SK-N-SH (cell line): ENCODE measurements around the gene SLCO2B1. TPM values are rescaled to one million over a fixed set of nuclear protein-coding genes. Genes with fewer than 3 reads are reported as not detected.

Experiments used
- CTCF ChIA-PET: fragments of 300-600, 350-600 bp; formaldehyde crosslinking; extraction: SDS; loops from one replicate; lab custom pipeline; 2021; lab: Yijun Ruan, JAX
- POLR2A ChIA-PET: fragments of 350-600 bp; sonication (Branson Sonifier 250); formaldehyde crosslinking; extraction: SDS; loops from one replicate; lab custom pipeline; 2020; ENCODE audit warnings: antibody characterized with exemption, inconsistent platforms; lab: Yijun Ruan, JAX
- DNase-seq: peaks from one replicate; pipeline ENCODE4 v3.0.0; 2012
- H2AFZ ChIP-seq: fragments of 200-600 bp; sonication (generic); 2 replicates; pipeline ENCODE4 v1.8.1; 2016; ENCODE audit warnings: antibody characterized with exemption, mild to moderate bottlenecking, low read depth
- H3F3A ChIP-seq: fragments of 200-600 bp; sonication (generic); replicated peaks from 2 replicates; pipeline ENCODE3; 2016; ENCODE audit warnings: antibody characterized with exemption, mild to moderate bottlenecking; ENCODE audit not compliant: insufficient read depth
- H3K27ac ChIP-seq, 2 experiments: fragments of 200-500 bp in 1 of 2; fragments of 200-600 bp in 1 of 2; sonication (Bioruptor generic) in 1 of 2; sonication (generic), shearing (Covaris generic) in 1 of 2; 2 replicates each; pipeline versions ENCODE4 v1.5.1 to v1.6.1; 2014 to 2016; ENCODE audit warnings: low read depth in 2 of 2, inconsistent platforms in 1 of 2, low read length in 1 of 2, mild to moderate bottlenecking in 1 of 2, mixed read lengths in 1 of 2
- H3K27me3 ChIP-seq: fragments of 200-600 bp; sonication (generic), shearing (Covaris generic); 2 replicates; pipeline ENCODE4 v1.6.1; 2016; ENCODE audit warnings: mixed run types; ENCODE audit not compliant: insufficient read depth
- H3K36me3 ChIP-seq, 2 experiments: fragments of 200-500 bp in 1 of 2; fragments of 200-600 bp in 1 of 2; sonication (Bioruptor generic) in 1 of 2; sonication (generic) in 1 of 2; replicated peaks in 1 of 2; 2 replicates each; pipeline versions ENCODE3 to v1.5.1; 2014 to 2016; ENCODE audit warnings: low read length in 1 of 2, mild to moderate bottlenecking in 1 of 2; ENCODE audit not compliant: insufficient read depth in 2 of 2, control insufficient read depth in 1 of 2
- H3K4me1 ChIP-seq, 2 experiments: fragments of 200-500 bp in 1 of 2; fragments of 200-600 bp in 1 of 2; sonication (Bioruptor generic) in 1 of 2; sonication (generic), shearing (Covaris generic) in 1 of 2; 2 replicates each; pipeline versions ENCODE4 v1.5.1 to v1.6.1; 2014 to 2016; ENCODE audit warnings: low read depth in 1 of 2, low read length in 1 of 2, mixed run types in 1 of 2; ENCODE audit not compliant: insufficient read depth in 2 of 2, control insufficient read depth in 1 of 2
- H3K4me2 ChIP-seq: fragments of 200-600 bp; sonication (generic), shearing (Covaris generic); 2 replicates; pipeline ENCODE4 v1.6.1; 2017; ENCODE audit warnings: mixed run types
- H3K4me3 ChIP-seq, 2 experiments: fragments of 200-500 bp in 1 of 2; fragments of 200-600 bp in 1 of 2; sonication (Bioruptor generic) in 1 of 2; sonication (generic), shearing (Covaris generic) in 1 of 2; 2 replicates each; pipeline versions ENCODE4 v1.5.1 to v1.8.1; 2014 to 2016; ENCODE audit warnings: low read depth in 2 of 2, inconsistent platforms in 1 of 2, low read length in 1 of 2, mild to moderate bottlenecking in 1 of 2, mixed read lengths in 1 of 2, moderate library complexity in 1 of 2
- H3K79me2 ChIP-seq: fragments of 200-600 bp; sonication (generic); 2 replicates; pipeline ENCODE4 v1.8.1; 2017; ENCODE audit warnings: mild to moderate bottlenecking; ENCODE audit not compliant: insufficient read depth
- H3K9ac ChIP-seq: fragments of 200-600 bp; sonication (generic); 2 replicates; pipeline ENCODE4 v1.6.1; 2017; ENCODE audit warnings: mixed run types
- H3K9me2 ChIP-seq: fragments of 200-600 bp; sonication (generic); 2 replicates; pipeline ENCODE4 v1.6.1; 2017; ENCODE audit warnings: mixed run types
- H3K9me3 ChIP-seq: fragments of 200-600 bp; sonication (generic); 2 replicates; pipeline ENCODE4 v1.6.1; 2017; ENCODE audit warnings: mixed run types, mild to moderate bottlenecking, moderate library complexity
- H4K20me1 ChIP-seq: fragments of 200-600 bp; sonication (generic); 2 replicates; pipeline ENCODE4 v1.6.1; 2017; ENCODE audit warnings: mild to moderate bottlenecking, mixed run types; ENCODE audit not compliant: insufficient read depth
- CHD2 ChIP-seq: fragments of 150-350 bp; IDR thresholded peaks from 2 replicates; pipeline ENCODE4 v1.6.1; 2018; ENCODE audit warnings: low read length; ENCODE audit not compliant: partially characterized antibody
- ELF1 ChIP-seq: IDR thresholded peaks from 2 replicates; pipeline ENCODE4 v1.4.0; 2012
- EP300 ChIP-seq, 2 experiments: IDR thresholded peaks; 2 replicates each; pipeline versions ENCODE4 v1.4.0 to v1.6.1; 2012; ENCODE audit warnings: borderline replicate concordance in 1 of 2, low read depth in 1 of 2, low read length in 1 of 2
- EZH2phosphoT487 ChIP-seq: fragments of 200-600 bp; sonication (generic); IDR thresholded peaks from 2 replicates; pipeline ENCODE4 v1.6.1; 2017; ENCODE audit warnings: low read depth, mixed run types, mild to moderate bottlenecking, antibody characterized with exemption, moderate library complexity, borderline replicate concordance
- FOSL2 ChIP-seq: IDR thresholded peaks from 2 replicates; pipeline ENCODE4 v1.4.0; 2012; ENCODE audit warnings: low read depth, mild to moderate bottlenecking, moderate library complexity, borderline replicate concordance
- FOXJ3 ChIP-seq: sonication (generic); formaldehyde crosslinking; IDR thresholded peaks from 2 replicates; pipeline ENCODE4 v1.5.1; 2020; ENCODE audit warnings: mild to moderate bottlenecking, missing genetic modification reagents
- GATA2 ChIP-seq: sonication (generic); formaldehyde crosslinking; IDR thresholded peaks from 2 replicates; pipeline ENCODE4 v1.5.0; 2020; ENCODE audit warnings: mild to moderate bottlenecking, missing genetic modification reagents
- MEF2A ChIP-seq: IDR thresholded peaks from 2 replicates; pipeline ENCODE4 v1.4.0; 2012; ENCODE audit warnings: low read depth, borderline replicate concordance
- NFIC ChIP-seq: IDR thresholded peaks from 2 replicates; pipeline ENCODE4 v1.4.0; 2012; ENCODE audit warnings: borderline replicate concordance
- POLR2AphosphoS5 ChIP-seq: IDR thresholded peaks from 2 replicates; pipeline ENCODE4 v1.6.1; 2012; ENCODE audit warnings: low read depth, low read length
- RCOR1 ChIP-seq: fragments of 150-350 bp; IDR thresholded peaks from 2 replicates; pipeline ENCODE4 v1.6.1; 2017; ENCODE audit warnings: antibody characterized with exemption, low read length
- RFX5 ChIP-seq: IDR thresholded peaks from 2 replicates; pipeline ENCODE4 v1.6.1; 2012; ENCODE audit warnings: mild to moderate bottlenecking, improper control_type of control experiment, low read length
- RXRA ChIP-seq: IDR thresholded peaks from 2 replicates; pipeline ENCODE4 v1.4.0; 2012; ENCODE audit warnings: low read depth, mild to moderate bottlenecking, borderline replicate concordance
- SIN3A ChIP-seq: IDR thresholded peaks from 2 replicates; pipeline ENCODE4 v1.6.1; 2012; ENCODE audit warnings: low read depth, mild to moderate bottlenecking, low read length, moderate library complexity, borderline replicate concordance
- SMC3 ChIP-seq: IDR thresholded peaks from 2 replicates; pipeline ENCODE4 v1.6.1; 2012; ENCODE audit warnings: low read depth, low read length, improper control_type of control experiment
- TCF12 ChIP-seq: IDR thresholded peaks from 2 replicates; pipeline ENCODE4 v1.4.0; 2012
- YY1 ChIP-seq: IDR thresholded peaks from 2 replicates; pipeline ENCODE4 v1.4.0; 2012; ENCODE audit warnings: low read depth, mild to moderate bottlenecking
- WGBS: methylation state at CpG from one replicate; pipeline ENCODE4 v1.1.6; 2017; ENCODE audit warnings: low lambda C conversion rate; 5-methylcytosine and 5-hydroxymethylcytosine counted together
- polyA plus RNA-seq, 3 experiments: library from polyadenylated mRNA; depleted of rRNA; stranded (reverse); fragments of >200 nt; gene quantifications; 2 replicates each; pipeline ENCODE4 v1.2.3, GENCODE V29; 2012
- TF ChIP-seq, protein P1 (sequence below): fragments of 200-600 bp; sonication (generic); IDR thresholded peaks from 2 replicates; pipeline ENCODE4 v1.6.1; 2017; ENCODE audit warnings: antibody characterized with exemption, mild to moderate bottlenecking, moderate library complexity
- TF ChIP-seq, protein P2 (sequence below): IDR thresholded peaks from 2 replicates; pipeline ENCODE4 v1.4.0; 2012; ENCODE audit warnings: low read depth, borderline replicate concordance
- TF ChIP-seq, protein P3 (sequence below): IDR thresholded peaks from 2 replicates; pipeline ENCODE4 v1.6.1; 2012; ENCODE audit warnings: mild to moderate bottlenecking, low read depth, low read length, moderate library complexity
- TF ChIP-seq, protein P4 (sequence below): fragments of 150-350 bp; IDR thresholded peaks from 2 replicates; pipeline ENCODE4 v1.6.1; 2016; ENCODE audit warnings: mild to moderate bottlenecking, low read depth, low read length
- TF ChIP-seq, protein P5 (sequence below): IDR thresholded peaks from 2 replicates; pipeline ENCODE4 v1.4.0; 2012; ENCODE audit warnings: low read depth

Gene SLCO2B1
- polyA plus RNA-seq, 1 of the 3 experiments (the other 2 are of a cell fraction): 0.18 TPM

DNA sequence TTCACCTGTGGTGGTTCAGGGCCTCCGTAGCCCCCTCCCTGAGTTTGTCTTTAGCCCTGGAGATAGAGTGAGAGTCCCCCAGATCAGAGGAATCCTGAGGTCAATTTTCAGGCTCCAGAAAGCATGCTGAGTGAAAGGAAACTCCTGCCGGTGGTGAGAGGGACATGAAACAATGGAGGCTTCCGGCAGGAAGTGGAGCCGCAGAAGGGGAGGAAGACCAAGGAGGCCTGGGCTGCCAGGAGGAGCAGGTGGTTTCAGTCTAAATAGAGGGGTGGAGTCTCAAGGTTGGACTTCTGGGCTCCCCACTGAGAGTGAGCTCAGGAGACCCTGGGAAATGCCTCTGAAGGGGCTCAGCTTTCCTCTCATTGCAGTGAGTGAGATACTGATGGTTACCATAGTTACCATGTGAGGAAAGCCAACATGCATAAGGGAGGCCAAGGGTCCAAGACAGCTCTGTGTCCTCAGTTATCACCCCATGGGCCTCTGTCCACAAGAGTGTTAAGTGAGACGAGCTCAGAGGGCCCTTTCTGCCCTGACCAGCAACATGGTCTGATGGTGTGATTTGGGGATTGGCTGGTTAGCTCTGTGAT lies 10.7 kb downstream of the SLCO2B1 start:
- H3K27ac ChIP-seq: no peak overlapping the region
- no peaks in the 10 kb centered on the region for H3K36me3 ChIP-seq
- no peaks in the 10 kb centered on the region for H3K79me2 ChIP-seq
- H3K9me2 ChIP-seq: no peaks in the 10 kb centered on the region
- H3K9me3 ChIP-seq: no peaks in the 10 kb centered on the region
- TF ChIP-seq NFIC (no peak), RXRA (no peak), SMC3 (no peak), ELF1 (no peak), YY1 (no peak), FOSL2 (no peak), CHD2 (no peak), EZH2phosphoT487 (no peak), EP300 (IDR thresholded peaks at IDR 0.05; ENCODE audit: borderline replicate concordance in 1 of 2, low read depth in 1 of 2, low read length in 1 of 2) (no peak), RCOR1 (no peak), TCF12 (no peak), MEF2A (no peak)
- TF ChIP-seq, protein P1, sequence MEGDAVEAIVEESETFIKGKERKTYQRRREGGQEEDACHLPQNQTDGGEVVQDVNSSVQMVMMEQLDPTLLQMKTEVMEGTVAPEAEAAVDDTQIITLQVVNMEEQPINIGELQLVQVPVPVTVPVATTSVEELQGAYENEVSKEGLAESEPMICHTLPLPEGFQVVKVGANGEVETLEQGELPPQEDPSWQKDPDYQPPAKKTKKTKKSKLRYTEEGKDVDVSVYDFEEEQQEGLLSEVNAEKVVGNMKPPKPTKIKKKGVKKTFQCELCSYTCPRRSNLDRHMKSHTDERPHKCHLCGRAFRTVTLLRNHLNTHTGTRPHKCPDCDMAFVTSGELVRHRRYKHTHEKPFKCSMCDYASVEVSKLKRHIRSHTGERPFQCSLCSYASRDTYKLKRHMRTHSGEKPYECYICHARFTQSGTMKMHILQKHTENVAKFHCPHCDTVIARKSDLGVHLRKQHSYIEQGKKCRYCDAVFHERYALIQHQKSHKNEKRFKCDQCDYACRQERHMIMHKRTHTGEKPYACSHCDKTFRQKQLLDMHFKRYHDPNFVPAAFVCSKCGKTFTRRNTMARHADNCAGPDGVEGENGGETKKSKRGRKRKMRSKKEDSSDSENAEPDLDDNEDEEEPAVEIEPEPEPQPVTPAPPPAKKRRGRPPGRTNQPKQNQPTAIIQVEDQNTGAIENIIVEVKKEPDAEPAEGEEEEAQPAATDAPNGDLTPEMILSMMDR: no peak
- TF ChIP-seq, protein P2, sequence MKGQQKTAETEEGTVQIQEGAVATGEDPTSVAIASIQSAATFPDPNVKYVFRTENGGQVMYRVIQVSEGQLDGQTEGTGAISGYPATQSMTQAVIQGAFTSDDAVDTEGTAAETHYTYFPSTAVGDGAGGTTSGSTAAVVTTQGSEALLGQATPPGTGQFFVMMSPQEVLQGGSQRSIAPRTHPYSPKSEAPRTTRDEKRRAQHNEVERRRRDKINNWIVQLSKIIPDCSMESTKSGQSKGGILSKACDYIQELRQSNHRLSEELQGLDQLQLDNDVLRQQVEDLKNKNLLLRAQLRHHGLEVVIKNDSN: no peak
- H3K27me3 ChIP-seq: peaks cover 6% of the 10 kb centered on the region; the same call in 1 of the 2 replicates
- no peak overlapping the region for H3K4me3 ChIP-seq
- no peak overlapping the region for H2AFZ ChIP-seq
- ChIA-PET POLR2A (no interaction called here), CTCF (interaction anchor here (0.6 to 1.7 kb wide), 3 partner anchors 44 to 99 kb away, joined by 3 to 6 read pairs (median 5); no protein-coding TSS in a partner anchor)
- no peaks in the 10 kb centered on the region for H3K4me1 ChIP-seq
- H3K4me2 ChIP-seq: no peak overlapping the region
- WGBS: 47% methylated on average over 5 of the region's 5 CpGs
- H3K9ac ChIP-seq: no peak overlapping the region
- no peaks in the 10 kb centered on the region for H4K20me1 ChIP-seq
- H3F3A ChIP-seq: no peaks in the 10 kb centered on the region
- no peak for DNase-seq

DNA sequence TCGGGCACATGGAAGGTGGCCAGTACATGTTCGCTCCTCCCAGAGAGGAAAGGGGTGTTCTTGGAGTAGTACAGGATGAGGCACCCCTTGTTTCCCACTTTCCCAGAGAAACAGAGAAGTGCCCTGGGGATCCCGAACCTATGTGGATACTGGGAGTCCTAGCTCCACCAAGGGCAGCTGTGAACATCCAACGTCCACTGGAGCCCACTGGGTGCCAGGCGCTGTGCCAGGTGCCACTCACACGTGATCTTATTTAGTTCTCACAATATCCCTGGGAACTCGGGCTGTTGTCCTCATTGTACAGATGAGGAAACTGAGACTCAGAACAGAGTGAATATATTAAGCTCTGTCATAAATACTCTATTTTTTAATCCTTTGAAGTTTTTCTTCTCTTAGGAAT lies 12.0 kb downstream of the SLCO2B1 start:
- Histone ChIP-seq H3K9me3 (no peaks in the 10 kb centered on the region), H3K36me3 (no peaks in the 10 kb centered on the region), H4K20me1 (no peaks in the 10 kb centered on the region), H3K79me2 (no peaks in the 10 kb centered on the region), H3K4me2 (no peak overlapping the region), H3K9ac (no peak overlapping the region), H2AFZ (no peak overlapping the region), H3K4me3 (no peak overlapping the region), H3K27ac (no peak overlapping the region), H3K9me2 (no peaks in the 10 kb centered on the region), H3K4me1 (no peaks in the 10 kb centered on the region), H3K27me3 (peaks cover 6% of the 10 kb centered on the region; the same call in 1 of the 2 replicates), H3F3A (no peaks in the 10 kb centered on the region)
- CTCF ChIA-PET: interaction anchor here (1.4 to 2.0 kb wide), 6 partner anchors 19 to 86 kb away, joined by 5 to 10 read pairs (median 6); no protein-coding TSS in a partner anchor
- POLR2A ChIA-PET: no interaction called here
- 55% methylated on average over 5 of the region's 7 CpGs for WGBS
- DNase-seq: no peak
- TF ChIP-seq, protein P3, sequence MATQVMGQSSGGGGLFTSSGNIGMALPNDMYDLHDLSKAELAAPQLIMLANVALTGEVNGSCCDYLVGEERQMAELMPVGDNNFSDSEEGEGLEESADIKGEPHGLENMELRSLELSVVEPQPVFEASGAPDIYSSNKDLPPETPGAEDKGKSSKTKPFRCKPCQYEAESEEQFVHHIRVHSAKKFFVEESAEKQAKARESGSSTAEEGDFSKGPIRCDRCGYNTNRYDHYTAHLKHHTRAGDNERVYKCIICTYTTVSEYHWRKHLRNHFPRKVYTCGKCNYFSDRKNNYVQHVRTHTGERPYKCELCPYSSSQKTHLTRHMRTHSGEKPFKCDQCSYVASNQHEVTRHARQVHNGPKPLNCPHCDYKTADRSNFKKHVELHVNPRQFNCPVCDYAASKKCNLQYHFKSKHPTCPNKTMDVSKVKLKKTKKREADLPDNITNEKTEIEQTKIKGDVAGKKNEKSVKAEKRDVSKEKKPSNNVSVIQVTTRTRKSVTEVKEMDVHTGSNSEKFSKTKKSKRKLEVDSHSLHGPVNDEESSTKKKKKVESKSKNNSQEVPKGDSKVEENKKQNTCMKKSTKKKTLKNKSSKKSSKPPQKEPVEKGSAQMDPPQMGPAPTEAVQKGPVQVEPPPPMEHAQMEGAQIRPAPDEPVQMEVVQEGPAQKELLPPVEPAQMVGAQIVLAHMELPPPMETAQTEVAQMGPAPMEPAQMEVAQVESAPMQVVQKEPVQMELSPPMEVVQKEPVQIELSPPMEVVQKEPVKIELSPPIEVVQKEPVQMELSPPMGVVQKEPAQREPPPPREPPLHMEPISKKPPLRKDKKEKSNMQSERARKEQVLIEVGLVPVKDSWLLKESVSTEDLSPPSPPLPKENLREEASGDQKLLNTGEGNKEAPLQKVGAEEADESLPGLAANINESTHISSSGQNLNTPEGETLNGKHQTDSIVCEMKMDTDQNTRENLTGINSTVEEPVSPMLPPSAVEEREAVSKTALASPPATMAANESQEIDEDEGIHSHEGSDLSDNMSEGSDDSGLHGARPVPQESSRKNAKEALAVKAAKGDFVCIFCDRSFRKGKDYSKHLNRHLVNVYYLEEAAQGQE: no peak
- TF ChIP-seq YY1 (no peak), POLR2AphosphoS5 (no peak), GATA2 (no peak), RFX5 (no peak), RCOR1 (no peak), SMC3 (no peak), MEF2A (no peak), SIN3A (no peak), FOXJ3 (no peak)
- TF ChIP-seq, protein P4, sequence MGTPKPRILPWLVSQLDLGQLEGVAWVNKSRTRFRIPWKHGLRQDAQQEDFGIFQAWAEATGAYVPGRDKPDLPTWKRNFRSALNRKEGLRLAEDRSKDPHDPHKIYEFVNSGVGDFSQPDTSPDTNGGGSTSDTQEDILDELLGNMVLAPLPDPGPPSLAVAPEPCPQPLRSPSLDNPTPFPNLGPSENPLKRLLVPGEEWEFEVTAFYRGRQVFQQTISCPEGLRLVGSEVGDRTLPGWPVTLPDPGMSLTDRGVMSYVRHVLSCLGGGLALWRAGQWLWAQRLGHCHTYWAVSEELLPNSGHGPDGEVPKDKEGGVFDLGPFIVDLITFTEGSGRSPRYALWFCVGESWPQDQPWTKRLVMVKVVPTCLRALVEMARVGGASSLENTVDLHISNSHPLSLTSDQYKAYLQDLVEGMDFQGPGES: no peak
- TF ChIP-seq, protein P5, sequence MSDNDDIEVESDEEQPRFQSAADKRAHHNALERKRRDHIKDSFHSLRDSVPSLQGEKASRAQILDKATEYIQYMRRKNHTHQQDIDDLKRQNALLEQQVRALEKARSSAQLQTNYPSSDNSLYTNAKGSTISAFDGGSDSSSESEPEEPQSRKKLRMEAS: no peak
